ENCODE data around the gene SAPCD2.
"Not testable (repeated sequence)": the region's sequence is repeated elsewhere in the genome, so short reads cannot be mapped to it uniquely, and the experiment has no call there.

SAPCD2 gene

GRCh38 chr9:137070201-137070905 is at the start of gene SAPCD2:
TSS of gene SAPCD2 (minus strand) at chr9:137070557. CDS start at chr9:137070460, 97 bp downstream.
- DNase-seq, result no peak

- DNase-seq, result not testable (repeated sequence)
These were observed 47.8 kb upstream of the SAPCD2 start for GRCh38 chr9:137118092-137118603.

GRCh38 chr9:137117269-137117731 is 46.9 kb upstream of the SAPCD2 start:
- DNase-seq, result no peak

GRCh38 chr9:137116728-137117127 is 46.4 kb upstream of the SAPCD2 start:
- no peak for DNase-seq

- DNase-seq, result no peak
These were observed 45.7 kb upstream of the SAPCD2 start for GRCh38 chr9:137116027-137116507.

GRCh38 chr9:137115394-137116026 is 45.2 kb upstream of the SAPCD2 start:
- no peak for DNase-seq

GRCh38 chr9:137114613-137115393 is 44.4 kb upstream of the SAPCD2 start, which contains the start of gene DPP7:
TSS of gene DPP7 (minus strand) at chr9:137114733. CDS start at chr9:137114713, 20 bp downstream.
- no peak for DNase-seq

GRCh38 chr9:137114220-137114612 is 43.9 kb upstream of the SAPCD2 start:
- no peak for DNase-seq

- DNase-seq, result no peak
These were observed 43.2 kb upstream of the SAPCD2 start for GRCh38 chr9:137113385-137114159.

- DNase-seq, result no peak
These were observed 42.4 kb upstream of the SAPCD2 start for GRCh38 chr9:137112564-137113384.

GRCh38 chr9:137111788-137112563 is 41.6 kb upstream of the SAPCD2 start:
- no peak for DNase-seq

- no peak for DNase-seq
These were observed 40.8 kb upstream of the SAPCD2 start for GRCh38 chr9:137110911-137111787.

GRCh38 chr9:137110147-137110910 is 40.0 kb upstream of the SAPCD2 start:
- DNase-seq, result no peak

GRCh38 chr9:137109250-137110146 is 39.1 kb upstream of the SAPCD2 start:
- DNase-seq, result no peak

- DNase-seq, result no peak
These were observed 38.4 kb upstream of the SAPCD2 start for GRCh38 chr9:137108608-137109249.

- DNase-seq, result no peak
These were observed 37.6 kb upstream of the SAPCD2 start for GRCh38 chr9:137107982-137108381.

- DNase-seq, result no peak
These were observed 37.1 kb upstream of the SAPCD2 start for GRCh38 chr9:137107312-137107921.

Data from cortex of kidney (tissue), 1 donor.